Left hindlimb (tissue), 1 donor: ENCODE measurements around the gene DMRT2.

ENCODE experiments used
- DNase-seq: peaks from one replicate; pipeline ENCODE4 v3.0.0-alpha.2; 2018

DMRT2 gene

DNA sequence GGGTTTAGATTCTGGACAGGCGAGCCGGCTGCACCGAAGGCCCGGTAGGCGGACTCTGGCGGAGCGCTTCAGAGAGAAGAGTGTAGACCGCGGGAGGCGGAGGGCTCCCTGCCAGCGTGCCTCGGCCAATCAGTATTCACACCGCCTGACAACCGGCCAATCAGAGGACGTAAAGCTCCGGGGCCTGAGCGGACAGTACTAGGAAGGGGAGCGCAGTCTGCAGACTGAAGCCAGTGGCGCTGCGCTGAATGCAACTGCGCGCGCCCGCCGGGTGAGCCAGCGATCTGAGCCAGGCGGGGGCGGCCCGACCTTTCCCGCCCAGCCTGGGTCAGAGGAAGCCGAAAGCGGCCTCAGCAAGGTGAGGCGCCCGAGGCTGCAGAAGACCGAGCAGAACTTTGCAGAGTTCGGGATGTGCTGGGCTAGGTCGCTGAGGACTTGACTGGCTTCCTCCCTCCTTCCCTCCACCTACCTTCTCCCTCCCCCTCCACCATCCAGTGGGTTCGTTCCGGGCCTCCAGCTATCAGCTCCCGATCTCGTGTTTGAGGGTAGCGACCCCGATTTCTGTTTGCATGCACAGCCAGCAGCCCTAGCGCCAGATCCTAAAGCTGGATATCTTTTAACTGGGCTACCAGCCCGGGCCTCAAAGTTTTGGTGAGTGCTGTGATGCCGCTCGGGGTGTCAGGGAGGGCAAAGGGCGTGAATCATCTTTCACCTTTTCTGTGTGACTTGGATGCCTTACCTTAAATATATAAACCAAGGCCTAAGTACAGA is at the start of gene DMRT2:
TSS of gene DMRT2 (plus strand) at position 233 of the 771 bp plus-strand sequence. CDS start 1,257 bp downstream, outside the sequence.
- peak; percentile 97 for DNase-seq

- DNase-seq: no peak
These were observed 48.3 kb upstream of the DMRT2 start for GRCh38 chr9:1001838-1002237.

DNA sequence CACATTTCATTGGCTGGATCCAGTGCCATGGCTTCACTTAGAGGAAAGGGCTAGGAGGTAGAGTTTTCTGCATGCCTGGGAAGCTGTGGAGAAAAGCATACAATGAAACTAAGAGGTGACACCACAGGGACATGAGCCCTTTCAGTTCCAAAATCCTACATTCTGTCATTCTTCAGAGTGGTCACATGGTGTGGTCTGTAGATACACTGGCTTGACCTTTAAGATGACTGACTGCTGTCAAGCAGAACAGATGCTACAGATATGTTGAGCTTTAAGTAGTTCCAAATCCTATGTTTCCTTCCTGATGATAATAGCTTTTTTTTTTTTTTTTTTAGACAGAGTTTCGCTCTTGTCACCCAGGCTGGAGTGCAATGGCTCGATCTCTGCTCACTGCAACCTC is 47.5 kb upstream of the DMRT2 start:
- DNase-seq: no peak

DNA sequence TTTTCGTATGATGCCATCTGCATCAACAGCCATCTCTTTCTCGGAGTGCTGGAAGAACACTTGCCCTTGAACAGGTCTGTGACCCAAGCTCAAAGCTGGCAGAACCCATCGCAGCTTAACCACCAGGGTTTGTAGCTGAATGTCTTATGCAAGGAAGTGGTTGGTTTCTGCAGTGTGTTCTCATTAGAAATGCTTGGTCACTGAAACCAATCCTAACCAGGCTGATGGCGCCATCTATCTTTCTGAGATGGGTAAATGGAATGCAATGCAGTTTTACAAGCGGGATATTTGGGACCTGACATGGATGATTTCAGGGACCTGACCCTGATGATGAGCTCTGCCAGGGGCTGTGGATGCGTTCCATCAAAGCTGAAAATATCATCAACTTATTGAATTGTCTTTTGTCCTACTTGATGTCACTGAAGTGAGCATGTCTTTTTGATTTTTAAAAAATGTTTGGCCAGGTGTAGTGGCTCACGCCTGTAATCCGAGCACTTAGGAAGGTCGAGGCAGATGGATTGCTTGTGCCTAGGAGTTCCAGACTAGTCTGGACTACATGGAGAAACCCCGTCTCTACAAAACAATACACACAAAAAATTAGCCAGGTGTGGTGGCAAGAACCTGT is 45.0 kb upstream of the DMRT2 start:
- no peak for DNase-seq

GRCh38 chr9:1007312-1007711 is 42.8 kb upstream of the DMRT2 start:
- DNase-seq: no peak

GRCh38 chr9:1008216-1008615 is 41.9 kb upstream of the DMRT2 start:
- no peak for DNase-seq

DNA sequence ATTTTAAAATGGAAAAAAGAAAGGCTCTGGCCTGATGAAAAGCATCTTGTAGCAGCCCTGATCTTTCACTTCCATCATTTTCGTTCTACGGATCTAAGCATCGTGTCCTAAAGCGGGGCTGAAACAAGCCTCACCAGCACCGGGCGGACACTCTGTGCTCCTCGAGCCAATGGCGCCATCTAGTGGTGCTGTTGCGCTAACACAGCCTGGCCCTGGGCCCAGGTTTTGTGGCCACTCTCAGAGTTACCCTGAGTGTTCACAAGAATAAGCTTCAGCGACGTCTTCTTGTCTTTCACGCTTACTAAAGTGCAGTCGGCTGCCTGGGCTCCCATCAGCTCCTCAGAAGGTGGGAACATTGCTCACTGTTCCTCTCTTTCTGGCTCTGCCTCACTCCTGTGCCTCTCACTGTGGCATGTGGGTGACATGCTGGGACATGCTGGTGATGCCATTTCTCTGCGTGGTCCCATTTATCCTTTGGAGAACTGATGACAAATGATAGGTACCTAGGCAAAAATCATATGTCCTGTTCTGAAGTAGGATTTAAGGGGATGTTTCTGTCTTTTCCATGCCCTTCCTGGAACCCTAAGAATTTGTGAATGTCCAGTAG is 41.0 kb upstream of the DMRT2 start:
- peak; percentile 89 for DNase-seq

- DNase-seq: no peak
These were observed 37.1 kb upstream of the DMRT2 start for GRCh38 chr9:1013021-1013420.

DNA sequence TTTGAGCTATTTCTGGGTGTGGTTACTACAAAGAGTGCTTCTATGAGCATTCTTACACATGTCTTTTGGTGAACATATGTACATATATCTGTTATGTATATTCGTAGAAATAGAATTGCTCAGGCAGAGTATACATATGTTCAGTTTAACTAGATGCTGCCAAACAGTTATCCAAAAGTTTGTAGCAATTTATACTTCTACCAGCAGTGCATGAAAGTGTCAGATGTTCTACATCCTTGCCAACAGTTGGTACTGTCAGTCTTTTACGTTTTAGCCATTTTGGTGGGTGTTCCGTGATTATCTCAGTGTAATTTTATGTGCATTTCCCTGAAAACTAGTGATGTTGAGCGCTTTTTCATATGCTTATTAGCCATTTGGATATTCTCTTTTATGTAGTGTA is 35.9 kb upstream of the DMRT2 start:
- no peak for DNase-seq

DNA sequence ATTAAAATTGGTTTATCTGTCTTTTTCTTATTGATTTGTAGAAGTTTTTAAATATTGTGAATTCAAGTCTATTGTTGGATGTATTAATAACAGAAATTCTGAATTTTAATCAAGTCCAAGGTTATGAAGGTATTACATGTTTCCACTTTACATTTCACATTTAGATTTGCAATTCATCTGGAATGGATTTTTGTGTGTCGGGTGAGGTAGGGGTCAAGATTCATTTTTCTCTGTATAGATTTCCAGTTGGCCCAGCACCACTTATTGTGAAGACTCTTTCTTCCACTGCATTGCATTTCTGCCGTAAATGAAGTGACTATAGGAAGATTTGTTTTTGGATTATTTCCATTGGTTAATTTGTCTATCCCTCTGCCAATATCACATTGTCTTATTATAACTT is 35.5 kb upstream of the DMRT2 start:
- no peak for DNase-seq

- DNase-seq: no peak
These were observed 32.0 kb upstream of the DMRT2 start for GRCh38 chr9:1018121-1018520.

DNA sequence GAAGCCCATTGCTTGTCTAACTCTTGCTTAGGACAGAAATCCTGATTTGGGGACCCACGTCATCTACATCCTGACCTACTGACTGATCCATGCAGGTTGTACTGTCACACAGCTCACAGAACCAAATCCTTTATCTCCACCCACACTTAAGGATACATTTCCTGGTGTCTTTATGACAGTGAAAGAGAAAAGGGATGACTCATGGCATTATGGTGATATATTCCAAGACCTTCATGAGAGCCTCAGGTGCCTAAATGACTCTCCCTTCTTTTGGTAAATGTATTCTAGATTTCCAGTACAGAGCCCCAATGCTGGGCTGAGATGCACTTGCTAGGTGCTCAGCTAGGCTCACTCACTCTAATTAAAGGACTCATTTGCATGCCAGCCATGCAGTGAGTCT is 26.0 kb upstream of the DMRT2 start:
- no peak for DNase-seq

DNA sequence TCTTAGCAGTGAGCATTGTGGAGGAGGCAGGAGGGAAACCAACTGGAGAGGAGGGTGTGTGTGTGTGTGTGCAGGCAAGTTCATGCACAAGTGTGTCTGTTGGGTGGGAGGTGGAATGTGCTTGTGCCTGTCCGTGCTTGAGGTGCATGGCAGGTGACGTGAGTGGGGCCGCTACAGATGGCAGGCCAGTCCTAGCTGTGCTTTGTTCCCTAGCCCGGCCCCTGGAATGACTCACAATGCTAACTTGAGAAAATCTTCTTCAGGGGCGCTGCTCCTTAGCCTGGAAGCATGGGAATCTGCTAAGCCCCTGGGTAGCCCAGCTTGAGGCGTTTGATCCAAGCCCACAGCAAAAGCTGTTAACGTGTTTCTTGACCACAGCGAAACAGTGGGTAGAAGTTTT is 25.0 kb upstream of the DMRT2 start:
- no peak for DNase-seq

DNA sequence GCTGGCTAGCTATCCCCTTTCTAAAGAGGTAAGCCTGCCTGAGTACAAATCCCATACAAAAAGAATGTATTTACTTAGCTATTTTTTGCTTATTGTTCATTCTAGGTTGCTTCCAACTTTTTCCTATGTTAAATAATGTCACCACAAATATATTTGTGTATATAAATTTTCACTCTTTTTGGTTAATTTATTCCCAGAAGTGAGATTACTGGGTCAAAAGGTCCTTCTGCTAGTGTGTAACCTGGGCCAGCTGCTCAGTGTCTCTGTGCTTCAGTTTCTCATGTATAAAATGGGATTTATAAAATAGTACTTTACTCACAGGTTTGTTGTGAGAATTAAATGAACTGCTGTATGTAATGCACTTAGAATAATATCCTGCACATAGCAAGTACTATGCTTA is 23.9 kb upstream of the DMRT2 start:
- DNase-seq: no peak

GRCh38 chr9:1028501-1029190 is 21.5 kb upstream of the DMRT2 start:
- no peak for DNase-seq

DNA sequence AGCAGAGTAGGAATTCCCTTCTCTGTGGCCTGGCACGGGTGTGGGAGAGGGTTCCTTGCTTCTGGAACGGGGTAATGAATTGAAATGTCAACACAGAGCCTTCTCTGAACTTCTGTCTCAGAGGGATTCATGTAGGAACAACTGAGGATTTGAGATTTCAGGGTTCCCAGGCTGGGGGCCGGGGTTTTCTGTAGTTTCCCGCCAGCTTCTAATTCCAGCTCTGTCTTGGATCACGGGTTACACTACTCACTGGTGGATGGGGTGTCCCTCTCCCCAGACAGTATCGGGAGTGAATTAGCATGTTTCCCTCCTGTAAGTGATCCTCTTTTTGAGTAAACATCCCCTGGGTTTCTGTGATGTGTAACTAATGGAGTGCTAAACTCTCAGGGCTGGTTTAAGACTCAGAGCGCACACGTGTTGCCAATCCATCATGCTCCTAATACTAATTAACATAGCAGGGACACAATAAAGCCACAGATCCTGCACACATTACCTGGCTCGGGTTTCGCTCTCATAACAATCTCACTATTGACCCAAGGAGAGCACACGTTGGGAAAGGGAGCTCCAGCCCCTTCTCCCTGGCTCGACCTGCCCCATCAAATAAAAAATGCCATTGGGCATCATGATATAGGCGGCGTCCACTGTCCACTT is 18.1 kb upstream of the DMRT2 start:
- DNase-seq: no peak

- no peak for DNase-seq
These were observed 15.9 kb upstream of the DMRT2 start for GRCh38 chr9:1034271-1034670.

DNA sequence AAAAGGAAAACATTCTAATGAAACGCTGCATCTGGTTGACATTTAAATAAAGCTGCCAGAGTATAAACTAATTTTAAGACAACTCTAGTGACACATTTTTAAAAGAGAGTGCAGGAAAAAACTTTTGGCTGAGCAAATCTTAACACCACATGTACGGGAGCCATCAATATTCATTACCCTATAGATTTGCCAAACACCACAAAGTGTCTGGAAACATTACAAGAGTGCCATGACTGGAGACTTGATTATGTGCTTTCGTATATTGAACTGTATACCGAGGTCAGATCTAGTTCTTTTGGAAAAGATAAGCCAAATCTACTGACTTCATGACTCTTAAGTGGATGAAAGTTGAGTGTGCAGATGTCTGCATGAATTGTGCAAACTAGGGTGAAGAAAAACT is 10.6 kb upstream of the DMRT2 start:
- no peak for DNase-seq

DNA sequence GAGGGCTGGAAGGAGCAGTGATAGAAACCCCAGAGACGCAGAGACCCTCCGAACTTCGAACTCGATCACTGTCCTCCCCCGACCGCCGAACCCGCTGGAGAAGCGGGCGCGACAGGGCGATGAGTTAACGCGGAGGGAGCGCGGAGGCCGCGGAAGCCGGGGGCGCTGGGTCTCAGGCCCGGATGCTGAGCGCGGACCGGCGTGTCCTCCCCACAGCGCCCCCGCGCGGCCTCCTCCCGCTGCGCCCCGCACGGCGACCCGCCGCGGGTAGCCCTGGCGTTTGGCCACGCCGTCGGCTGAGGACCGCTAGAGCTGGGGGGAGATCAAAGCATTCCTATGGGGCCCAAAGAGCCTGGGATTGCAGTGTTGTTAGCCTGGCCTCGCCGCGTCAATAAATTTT is 7.7 kb upstream of the DMRT2 start:
- DNase-seq: peak; percentile 53

DNA sequence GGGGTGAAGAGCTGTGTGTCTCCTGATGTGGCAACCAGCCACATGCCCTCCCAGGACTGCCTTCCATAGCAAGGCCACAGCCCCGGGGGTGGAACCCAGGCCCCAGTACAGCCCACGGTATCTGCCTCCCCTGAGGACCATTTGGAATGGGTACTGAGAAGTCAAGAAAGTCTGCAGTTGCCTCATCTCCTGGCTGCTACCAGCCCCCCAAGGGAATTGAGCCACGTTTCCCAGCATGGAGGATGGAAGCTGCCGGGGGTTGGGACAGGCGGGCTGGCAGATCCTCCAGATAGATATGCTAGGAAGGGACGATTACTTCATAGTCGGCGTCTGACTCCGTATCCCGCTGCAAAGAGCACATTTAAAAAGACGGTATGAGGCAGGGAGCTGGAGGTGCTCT is 5.5 kb upstream of the DMRT2 start:
- DNase-seq: peak; percentile 46

DNA sequence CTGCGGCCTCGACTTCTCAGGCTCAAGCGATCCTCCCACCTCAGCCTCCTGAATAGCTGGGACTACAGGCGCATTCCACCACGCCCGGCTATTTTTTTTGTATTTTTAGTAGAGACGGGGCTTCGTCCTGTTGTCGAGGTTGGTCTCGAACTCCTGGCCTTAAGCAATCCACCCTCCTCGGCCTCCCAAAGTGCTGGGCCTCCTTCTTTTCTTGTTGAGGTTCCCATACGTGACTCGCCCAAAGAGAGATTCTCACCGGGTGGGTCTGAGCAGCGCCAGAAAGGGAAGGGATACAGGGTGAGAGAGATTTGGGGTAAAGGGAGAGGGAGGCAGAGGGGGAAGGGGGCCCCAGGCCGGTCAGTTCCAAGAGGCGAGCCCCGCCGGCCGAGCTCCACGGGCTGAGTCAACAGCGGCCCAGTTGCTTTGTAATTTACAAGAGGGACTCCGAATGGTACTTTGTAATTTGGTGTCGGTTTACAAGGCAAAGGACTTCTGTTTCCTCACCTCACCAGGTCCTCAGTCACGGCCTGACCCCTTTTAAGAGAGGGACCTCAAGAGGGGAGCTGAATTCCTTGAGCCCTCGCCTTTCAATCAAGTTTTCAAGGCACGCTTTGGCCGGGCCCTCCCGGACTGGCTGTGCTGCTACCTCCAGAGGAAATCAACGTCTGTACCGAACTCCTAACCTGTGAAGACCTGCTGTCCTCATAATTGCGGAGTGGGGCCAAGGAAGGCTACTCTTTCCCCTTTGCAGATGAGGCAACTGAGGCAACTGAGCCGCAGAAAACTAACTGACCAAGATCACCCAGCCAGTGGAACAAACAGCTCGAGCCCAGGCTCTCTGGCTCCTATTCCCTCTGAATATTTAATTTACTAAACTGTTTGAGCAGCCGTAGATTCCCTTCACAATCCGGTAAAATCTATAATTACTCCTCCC is 3.3 kb upstream of the DMRT2 start:
- DNase-seq: no peak
